ENCODE results near the gene CCDC91.

DNA sequence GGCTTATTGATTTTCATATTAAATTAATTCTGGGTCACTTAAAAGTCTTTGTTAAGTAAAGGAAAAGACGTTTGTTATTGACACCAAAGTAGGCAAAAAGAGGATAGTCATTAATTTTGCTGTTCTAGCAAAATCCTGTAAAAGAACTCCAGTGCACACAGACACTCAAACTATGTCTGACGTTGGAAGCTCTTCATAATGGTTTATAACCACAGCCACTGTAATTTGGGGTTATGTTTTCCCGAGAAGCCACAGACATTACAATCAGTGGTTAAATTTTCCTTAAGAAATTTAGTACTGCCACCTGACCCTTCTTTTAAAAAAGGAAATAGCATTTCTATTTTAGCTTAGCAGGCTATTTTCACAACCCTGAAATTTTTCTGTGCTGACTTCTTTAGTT is 267.5 kb downstream of the CCDC91 start:
- TF ChIP-seq CTCF (IDR thresholded peaks at IDR 0.05) (no peak), POLR2A (IDR thresholded peaks at IDR 0.05) (no peak), EP300 (IDR thresholded peaks at IDR 0.05) (no peak)

All from suprapubic skin (tissue), 3 donors.